NCI-H1105 treated with DMSO at 0.1 percent for 48 hours (cell line): Measurements from ENCODE around the gene MB.

Experiments
- DNase-seq: peaks from one replicate; lab custom pipeline; 2025; lab: John Stamatoyannopoulos, UW

The MB gene

GRCh38 chr22:35593891-35594470 is 23.1 kb downstream of the MB start:
- DNase-seq, result no peak

GRCh38 chr22:35593071-35593890 is 23.8 kb downstream of the MB start:
- no peak for DNase-seq

DNA sequence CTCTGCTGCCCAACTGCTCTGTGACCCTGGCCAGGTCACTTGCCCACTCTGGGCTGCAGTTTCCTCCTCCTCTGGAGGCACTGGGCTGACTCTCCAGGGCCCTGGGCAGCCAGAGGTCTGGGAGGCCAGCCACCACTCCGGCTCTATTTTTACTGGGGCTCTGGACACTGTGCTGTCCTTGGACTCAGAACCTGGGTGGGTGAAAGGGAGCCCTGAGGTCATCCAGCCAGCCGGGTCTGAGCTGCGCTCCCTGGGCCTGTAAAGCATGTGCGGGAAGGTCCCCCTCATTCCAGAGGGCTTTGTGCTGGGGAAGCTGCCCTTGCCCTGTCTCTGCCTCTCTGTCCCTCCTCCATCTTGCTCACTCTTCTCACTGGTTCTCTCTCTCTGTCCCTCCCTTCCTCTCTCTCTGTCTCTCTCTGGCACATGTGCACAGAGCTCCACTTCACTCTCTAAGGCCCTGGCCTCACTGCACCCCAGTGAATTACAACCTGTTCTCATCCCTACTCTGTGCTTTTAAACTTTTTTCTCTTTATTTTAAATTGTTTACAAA is 24.6 kb downstream of the MB start:
- DNase-seq, result no peak

DNA sequence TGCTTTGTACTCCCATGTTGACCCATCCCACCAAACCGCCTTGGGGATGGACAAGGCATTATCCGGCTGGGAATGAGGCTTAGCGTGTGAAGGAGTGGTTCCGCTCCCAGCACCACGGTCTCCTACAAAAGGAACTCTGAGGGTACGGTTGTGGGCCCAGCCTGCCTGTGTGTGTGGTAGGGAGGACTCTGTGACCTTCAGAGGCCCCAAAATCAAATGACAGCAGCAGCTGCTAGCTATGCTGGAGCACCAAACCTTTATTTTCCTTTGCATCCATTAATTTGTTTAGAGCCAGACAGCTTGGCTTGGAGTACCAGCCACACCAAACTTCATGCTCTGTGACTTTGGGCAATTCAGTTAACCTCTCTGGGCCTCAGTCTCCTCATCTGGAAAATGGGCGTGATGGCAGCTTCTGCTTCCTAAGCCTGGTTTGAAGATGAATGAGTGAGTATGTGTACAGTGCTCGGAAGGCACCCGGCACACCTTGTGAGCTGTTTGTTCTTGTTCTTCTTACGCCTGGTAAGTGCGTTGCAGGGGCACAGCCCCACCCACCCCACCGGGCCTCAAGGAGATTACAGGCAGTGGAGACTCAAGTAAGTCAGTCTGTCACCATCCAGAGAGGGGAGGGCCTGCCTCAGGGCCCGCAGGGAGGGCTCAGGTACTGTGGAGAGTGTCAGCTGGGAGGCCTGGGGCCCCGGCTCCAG is 25.3 kb downstream of the MB start:
- no peak for DNase-seq

DNA sequence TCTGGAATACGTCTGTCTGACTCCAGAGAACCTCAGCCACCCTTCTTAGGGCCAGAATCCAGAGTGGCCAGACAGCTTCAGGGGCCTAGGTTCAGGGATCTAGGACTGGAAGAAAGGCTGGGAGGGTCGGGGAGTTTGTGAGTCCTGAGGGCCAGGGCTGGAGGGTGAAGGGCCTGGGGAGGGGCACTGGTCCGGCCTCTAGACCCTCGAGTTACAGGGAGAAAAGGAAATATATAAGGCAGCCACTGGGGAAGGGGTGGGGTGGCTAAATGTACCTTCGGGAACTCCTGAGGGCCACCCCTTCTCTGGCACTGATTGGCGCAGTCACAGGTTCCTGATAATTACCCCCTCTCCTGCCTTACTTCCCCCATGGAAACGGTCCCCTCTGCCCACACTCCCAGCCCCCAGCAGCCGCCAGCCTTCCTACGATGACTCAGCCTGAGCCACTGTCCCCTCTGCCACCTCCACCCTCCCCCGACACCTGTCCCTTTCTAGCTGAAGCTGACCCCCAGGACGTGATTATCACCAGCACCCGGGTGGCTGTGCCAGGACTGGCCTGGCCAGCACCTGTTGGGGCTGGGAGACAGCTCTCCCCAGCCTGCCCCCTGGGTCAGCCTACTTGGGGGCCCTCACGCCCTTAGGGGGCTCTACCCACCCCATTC is 26.4 kb downstream of the MB start:
- DNase-seq, result no peak

DNA sequence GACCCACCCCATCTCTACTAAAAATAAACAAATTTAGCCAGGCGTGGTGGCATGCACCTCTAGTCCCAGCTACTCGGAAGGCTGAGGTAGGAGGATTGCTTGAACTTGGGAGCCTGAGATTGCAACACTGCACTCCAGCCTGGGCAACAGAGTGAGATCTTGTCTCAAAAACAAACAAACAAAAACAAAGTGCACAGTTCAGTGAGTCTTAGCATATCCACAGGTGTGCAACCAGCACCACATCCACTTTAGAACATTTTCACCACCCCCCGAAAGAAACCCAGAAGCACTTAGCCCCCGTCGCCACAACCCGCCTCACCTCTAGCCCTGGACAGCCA is 27.4 kb downstream of the MB start:
- DNase-seq, result no peak

- no peak for DNase-seq
Observed at GRCh38 chr22:35589071-35589755, 27.9 kb downstream of the MB start.

DNA sequence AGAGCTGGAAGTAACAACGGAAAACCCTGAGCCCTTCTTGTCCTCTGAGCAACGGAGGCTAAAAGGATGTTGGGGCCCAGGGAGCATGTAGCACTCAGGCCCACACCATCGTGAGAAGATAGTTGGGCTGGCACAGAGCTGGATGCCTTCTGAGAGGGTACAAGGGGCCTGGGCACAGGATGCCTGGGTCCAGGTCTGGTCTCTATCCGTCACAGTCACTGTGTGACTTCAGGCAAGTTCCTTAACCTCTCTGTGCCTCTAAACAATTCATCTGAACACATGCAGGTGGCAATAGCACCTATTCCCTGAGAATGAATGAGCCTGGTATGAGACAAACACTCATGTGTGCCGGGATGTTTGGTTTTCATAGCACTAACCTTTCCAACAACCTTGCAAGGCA is 29.2 kb downstream of the MB start:
- no peak for DNase-seq

DNA sequence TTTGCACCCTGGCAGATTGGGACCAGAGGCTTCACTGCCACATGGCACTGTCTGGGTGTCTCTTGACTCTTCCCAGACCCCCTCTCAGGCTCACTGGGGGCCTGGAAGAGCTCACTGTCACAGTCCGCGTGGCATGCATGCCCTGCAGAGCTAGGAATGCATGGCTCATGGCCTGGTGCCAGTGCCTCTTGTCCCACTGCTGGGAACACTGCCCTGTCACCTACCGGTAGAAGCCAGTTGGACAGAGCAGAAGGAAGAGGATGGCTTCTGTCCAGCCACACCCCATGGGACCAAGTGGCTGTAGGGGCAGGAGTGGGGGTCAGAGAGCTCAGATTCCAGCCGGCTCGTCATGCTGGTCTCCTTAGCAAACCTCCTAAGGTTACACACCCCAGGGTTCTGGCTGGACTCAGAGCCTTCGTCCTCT is 29.7 kb downstream of the MB start:
- DNase-seq, result no peak

DNA sequence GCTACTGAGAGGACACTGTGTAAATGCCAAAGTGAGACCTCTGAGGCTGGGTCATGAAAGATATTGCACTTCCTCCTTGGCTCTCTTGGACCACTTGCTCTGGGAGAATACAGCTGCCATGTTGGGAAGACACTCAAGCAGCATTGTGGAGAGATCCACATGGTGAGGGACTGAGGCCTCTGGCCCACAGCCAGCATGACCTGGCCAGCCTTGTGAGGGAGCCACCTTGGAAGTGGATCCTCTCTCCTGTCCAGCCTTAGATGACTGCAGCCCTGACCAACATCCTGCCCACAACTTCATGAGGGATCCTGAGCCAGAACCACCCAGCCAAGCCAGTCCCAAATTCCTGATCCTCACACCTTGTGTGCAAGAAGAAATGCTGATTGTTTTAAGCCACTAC is 30.4 kb downstream of the MB start:
- DNase-seq, result no peak

DNA sequence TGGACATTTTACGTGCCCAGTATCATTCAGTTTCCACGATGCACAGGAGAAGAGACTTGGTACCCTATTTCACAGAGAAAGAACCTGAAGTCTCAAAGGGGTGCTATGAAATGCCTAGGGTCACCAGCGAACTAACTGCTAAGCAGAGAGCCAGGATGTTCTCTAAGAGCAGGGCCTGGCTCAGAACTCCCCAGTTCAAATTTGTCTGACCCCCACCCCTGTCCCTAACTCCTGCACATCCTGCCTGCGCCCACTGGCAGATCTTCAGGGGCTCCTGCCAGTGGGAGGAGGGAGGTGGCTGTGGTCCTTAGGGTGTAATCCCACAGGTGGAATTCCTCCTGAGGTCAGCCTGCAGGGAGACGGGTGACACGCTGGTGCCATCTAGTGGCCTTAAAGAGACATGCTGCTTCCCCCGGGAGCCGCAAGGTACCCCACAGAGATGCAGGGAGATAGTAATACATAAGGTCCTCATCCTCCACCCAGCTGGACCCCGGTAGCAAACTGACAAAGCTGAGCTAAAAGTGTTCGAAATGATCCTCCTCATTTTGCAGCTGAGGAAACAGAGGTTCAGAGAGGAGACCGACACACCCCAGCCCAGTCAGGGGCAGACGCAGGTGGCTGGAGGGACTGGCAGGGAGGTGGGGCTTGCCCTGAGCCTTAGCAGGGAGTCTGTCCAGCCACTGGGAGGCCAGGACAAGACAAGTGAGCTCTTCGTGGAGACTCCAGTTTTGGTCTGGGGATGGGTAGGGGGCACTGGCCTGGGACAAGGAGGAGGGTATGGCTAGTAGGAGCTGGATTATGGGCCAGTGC is 34.1 kb downstream of the MB start:
- peak; percentile 71 for DNase-seq

GRCh38 chr22:35582218-35582860 is 34.8 kb downstream of the MB start:
- no peak for DNase-seq

DNA sequence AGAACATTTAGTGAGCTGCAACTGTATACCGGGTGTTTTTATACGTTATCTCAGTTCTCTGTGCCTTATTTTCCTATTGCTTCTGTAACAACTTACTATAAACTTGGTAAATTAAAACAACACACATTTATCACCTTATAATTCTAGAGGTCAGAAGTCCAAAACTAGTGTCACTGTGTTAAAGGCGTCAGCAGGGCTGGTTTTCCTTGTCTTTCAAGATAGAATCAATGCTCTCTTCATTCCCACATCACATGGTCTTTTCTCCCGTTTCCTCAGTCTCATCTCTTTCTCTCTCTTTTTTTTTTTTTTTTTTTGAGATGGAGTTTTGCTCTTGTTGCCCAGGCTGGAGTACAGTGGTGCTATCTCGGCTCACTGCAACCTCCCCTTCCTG is 36.1 kb downstream of the MB start:
- DNase-seq, result no peak

DNA sequence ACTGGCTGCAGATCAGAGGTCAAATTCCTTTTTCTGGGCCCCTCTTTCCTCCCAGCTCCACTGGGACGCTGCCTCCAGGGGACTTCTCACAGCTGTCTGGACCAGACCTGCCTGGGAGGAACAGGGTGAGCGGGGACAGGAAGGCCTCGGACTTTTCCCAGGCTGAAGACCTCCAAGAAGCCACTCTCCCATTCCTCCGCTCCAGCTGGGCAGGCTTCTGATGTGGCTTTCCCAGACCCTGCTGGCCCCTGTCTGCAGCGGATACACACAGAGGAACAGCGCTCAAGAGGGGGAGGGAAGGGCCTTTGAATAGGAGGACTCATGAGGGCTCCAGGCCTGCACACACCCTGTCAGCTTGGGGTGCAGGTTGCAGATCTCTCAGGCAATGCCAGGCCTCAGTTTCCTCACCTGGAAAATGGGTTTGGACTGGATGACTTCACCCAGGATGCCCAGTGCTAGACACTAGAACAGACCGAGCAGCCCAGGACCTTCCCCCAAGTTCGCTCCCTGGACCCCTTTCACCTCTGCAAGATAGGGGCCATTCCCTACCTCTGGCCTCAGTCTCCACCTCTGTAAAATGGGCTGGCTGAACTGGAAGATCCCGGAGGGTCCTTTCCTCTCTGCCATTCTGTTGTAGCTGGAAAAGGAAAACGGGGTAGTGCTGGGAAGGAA is 36.6 kb downstream of the MB start:
- DNase-seq, result no peak

- DNase-seq, result no peak
Observed at GRCh38 chr22:35578836-35579575, 38.1 kb downstream of the MB start.

DNA sequence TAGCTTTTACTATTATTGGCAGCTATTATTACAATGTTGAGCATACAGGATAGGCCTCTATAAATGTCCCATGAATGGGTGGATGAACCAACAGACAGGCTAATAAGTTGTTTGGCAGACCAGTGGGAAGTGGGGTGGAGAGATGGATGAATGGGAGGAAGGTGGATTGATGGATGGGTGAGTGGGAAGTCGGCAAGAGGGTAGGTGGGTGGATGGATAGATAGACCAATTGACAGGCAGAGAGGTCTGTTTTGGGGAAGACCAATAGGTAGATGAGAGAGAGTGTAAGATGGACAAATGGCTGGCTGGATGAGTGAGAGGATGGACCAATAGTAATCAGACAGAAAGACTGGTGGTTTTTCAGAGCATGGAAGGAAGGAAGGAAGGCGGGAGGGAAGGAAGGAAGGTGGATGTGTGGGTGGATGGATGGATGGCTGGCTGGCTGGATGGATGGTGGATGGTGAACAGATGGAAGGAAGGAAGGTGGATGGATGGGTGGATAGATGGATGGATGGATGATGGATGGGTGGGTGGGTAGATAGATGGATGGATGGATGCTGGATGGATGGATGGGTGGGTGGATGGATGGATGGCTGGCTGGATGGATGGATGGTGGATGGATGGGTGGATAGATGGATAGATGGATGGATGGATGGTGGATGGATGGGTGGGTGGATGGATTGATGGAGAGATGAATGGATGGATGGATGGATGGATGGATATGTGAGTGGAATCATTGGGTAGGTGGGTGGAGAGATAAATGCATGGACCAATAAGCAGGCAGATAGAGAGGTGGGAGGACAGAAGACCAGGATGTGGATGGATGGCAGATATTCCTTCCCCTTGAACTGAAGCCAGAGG is 39.1 kb downstream of the MB start:
- DNase-seq, result no peak

- no peak for DNase-seq
Observed at GRCh38 chr22:35576671-35577070, 40.5 kb downstream of the MB start.

DNA sequence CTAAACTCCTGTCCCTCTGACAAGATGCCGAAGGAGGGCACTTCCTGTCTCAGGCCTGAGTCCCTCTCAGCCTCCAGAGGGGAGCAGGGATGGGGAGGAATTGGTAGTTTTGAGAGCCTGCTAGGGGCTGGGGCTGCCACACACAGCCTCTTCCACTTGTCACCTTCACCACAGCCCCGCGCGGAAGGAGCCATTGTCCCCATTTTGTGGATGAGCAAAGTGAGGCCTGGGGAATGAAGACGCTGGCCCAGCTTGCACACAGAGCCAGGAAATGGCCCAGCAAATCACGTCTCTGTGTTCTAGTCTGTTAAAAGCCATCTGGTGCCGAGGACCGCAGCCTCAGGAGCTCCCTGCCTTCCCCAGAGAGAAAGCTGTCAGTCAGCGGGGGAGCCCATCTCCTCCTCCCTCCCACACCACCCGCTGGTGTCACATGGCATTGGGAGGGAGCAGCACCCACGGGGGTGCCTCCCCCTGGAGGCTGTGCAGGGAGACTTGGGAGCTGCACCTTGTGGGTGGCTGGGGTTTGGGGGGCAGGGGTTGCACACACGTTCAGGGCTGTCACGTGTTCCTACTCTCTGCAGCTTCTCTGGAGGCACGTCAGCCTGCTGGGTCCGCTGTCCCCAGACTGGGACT is 41.9 kb downstream of the MB start:
- no peak for DNase-seq
